Renal pelvis (tissue), 4 donors: ENCODE measurements around the gene METTL24. TPM values are rescaled to one million over a fixed set of nuclear protein-coding genes. Genes with fewer than 3 reads are reported as not detected.
"Not testable (repeated sequence)": the region's sequence is repeated elsewhere in the genome, so short reads cannot be mapped to it uniquely, and the experiment has no call there.

ENCODE experiments used
- DNase-seq: peaks from one replicate; pipeline ENCODE4 v3.0.0-alpha.2; 2013
- polyA plus RNA-seq, 3 donors: library from polyadenylated mRNA; unstranded; fragments of 120-200 nt; gene quantifications; one replicate each; pipeline ENCODE4 v1.2.1, GENCODE V29; 2013; ENCODE audit not compliant: insufficient read length in 3 of 3

METTL24 gene
- polyA plus RNA-seq, 3 donors: 11.9 to 13.6 (median 13.4) TPM

GRCh38 chr6:110317646-110318045 lies 40.5 kb downstream of the METTL24 start:
- no peak for DNase-seq

- no peak for DNase-seq
Measured at GRCh38 chr6:110317189-110317588, 41.0 kb downstream of the METTL24 start.

- no peak for DNase-seq
Measured at GRCh38 chr6:110315869-110316398, 42.2 kb downstream of the METTL24 start.

- no peak for DNase-seq
Measured at GRCh38 chr6:110315207-110315868, 42.8 kb downstream of the METTL24 start.

- DNase-seq: no peak
Measured at GRCh38 chr6:110310861-110311446, 47.2 kb downstream of the METTL24 start.

GRCh38 chr6:110309432-110309831 lies 48.7 kb downstream of the METTL24 start:
- not testable (repeated sequence) for DNase-seq

GRCh38 chr6:110307368-110307767 lies 50.8 kb downstream of the METTL24 start:
- no peak for DNase-seq

- DNase-seq: not testable (repeated sequence)
Measured at GRCh38 chr6:110305832-110306231, 52.3 kb downstream of the METTL24 start.

GRCh38 chr6:110303692-110304091 lies 54.5 kb downstream of the METTL24 start:
- DNase-seq: not testable (repeated sequence)

GRCh38 chr6:110298916-110299315 lies 59.2 kb downstream of the METTL24 start:
- DNase-seq: no peak

GRCh38 chr6:110298411-110298810 lies 59.7 kb downstream of the METTL24 start:
- no peak for DNase-seq

GRCh38 chr6:110296241-110297025 lies 61.7 kb downstream of the METTL24 start:
- DNase-seq: peak; percentile 38

- no peak for DNase-seq
Measured at GRCh38 chr6:110295451-110296165, 62.5 kb downstream of the METTL24 start.

GRCh38 chr6:110287462-110288341 lies 70.4 kb downstream of the METTL24 start:
- no peak for DNase-seq

GRCh38 chr6:110285306-110286060 lies 72.7 kb downstream of the METTL24 start:
- DNase-seq: no peak

GRCh38 chr6:110284855-110285254 lies 73.3 kb downstream of the METTL24 start:
- no peak for DNase-seq

- no peak for DNase-seq
Measured at GRCh38 chr6:110283657-110284056, 74.5 kb downstream of the METTL24 start.

- DNase-seq: no peak
Measured at GRCh38 chr6:110282412-110282811, 75.7 kb downstream of the METTL24 start.

GRCh38 chr6:110277100-110277665 lies 81.0 kb downstream of the METTL24 start:
- no peak for DNase-seq

- DNase-seq: not testable (repeated sequence)
Measured at GRCh38 chr6:110272781-110273180, 85.4 kb downstream of the METTL24 start.
